ENCODE measurements around the gene CST7. TPM values are rescaled to one million over a fixed set of nuclear protein-coding genes. Genes with fewer than 3 reads are reported as not detected.

CST7 gene
- total RNA-seq, 1 experiment from 2014 or later: not detected

DNA sequence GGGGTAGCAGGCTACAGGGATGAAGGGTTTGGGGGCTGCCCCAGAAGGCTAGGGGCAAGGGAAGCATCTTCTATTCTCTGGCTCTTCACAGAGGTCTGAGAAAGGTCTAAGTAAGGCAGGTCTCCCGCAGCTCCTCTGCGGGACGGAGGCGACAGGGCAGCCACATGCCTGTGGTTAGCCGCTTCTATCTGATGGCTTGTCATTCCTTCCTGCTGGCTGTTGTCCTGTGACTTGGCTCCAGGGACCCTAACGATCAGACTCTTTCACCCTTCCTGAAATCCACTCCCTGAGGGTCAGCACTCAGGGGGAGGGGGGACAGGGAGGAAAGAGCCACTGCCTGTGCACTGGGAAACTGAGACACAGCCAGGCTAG is 673 bp downstream of the CST7 start:
- Mint-ChIP-seq H3K27me3 (ENCODE audit: unreplicated experiment) (peaks cover 12% of the 10 kb centered on the region), H3K36me3 (ENCODE audit: insufficient read depth, unreplicated experiment) (no peaks in the 10 kb centered on the region), H3K9me3 (ENCODE audit: low read depth, unreplicated experiment) (peaks cover 4% of the 10 kb centered on the region), H3K4me3 (ENCODE audit: low read depth, unreplicated experiment) (no peak overlapping the region), H3K4me1 (ENCODE audit: low read depth, unreplicated experiment) (no peaks in the 10 kb centered on the region), H3K27ac (ENCODE audit: unreplicated experiment) (no peak overlapping the region)
- BruUV-seq (replicated peaks): no TSS peak
- DNase-seq: no peak
- CTCF ChIA-PET: no interaction called here
- no peak for TF ChIP-seq CTCF (IDR thresholded peaks at IDR 0.05; ENCODE audit: unreplicated experiment)
- intact Hi-C loops (cut with micrococcal nuclease; ENCODE audit: unreplicated experiment): no loop called here

DNA sequence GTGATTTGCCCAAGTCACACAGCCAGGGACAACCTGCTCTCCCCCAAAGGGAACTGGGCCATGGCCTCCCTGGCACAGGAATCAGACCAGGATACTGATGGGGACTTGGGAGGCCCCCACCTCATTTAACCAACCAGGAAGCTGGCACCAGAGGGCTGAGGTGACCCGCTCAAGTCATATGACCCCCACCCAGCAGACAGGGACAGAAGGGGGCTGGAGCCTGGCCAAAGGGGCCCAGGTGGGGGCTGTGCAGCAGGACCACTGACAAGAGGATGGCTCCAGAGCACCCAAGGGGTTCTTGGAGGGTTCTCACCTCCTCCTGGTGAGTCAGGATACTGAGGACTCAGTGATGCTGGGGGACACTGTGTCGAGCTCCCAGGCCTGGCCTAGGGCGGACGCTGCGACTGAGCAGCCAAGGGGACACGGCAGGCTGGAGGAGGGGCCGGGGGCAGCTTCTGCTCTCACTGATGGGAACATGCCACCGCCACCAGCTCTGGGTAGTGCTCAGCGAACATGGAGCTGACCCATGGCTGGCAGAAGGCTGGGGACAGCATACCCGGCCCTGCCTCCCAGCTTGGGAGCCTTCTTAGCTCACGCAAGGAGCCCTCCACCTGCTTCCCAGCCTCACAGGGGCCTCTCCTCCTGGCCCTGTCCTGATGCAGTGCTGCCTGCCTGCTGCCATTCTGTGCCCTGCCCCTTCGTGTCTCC is 1.2 kb downstream of the CST7 start:
- no TSS peak for BruUV-seq (replicated peaks)
- Mint-ChIP-seq H3K4me1 (ENCODE audit: low read depth, unreplicated experiment) (no peaks in the 10 kb centered on the region), H3K4me3 (ENCODE audit: low read depth, unreplicated experiment) (no peak overlapping the region), H3K36me3 (ENCODE audit: insufficient read depth, unreplicated experiment) (no peaks in the 10 kb centered on the region), H3K27ac (ENCODE audit: unreplicated experiment) (no peak overlapping the region), H3K9me3 (ENCODE audit: low read depth, unreplicated experiment) (peaks cover 4% of the 10 kb centered on the region), H3K27me3 (ENCODE audit: unreplicated experiment) (peaks cover 7% of the 10 kb centered on the region)
- DNase-seq: no peak
- TF ChIP-seq CTCF (IDR thresholded peaks at IDR 0.05; ENCODE audit: unreplicated experiment): no peak
- CTCF ChIA-PET: no interaction called here
- intact Hi-C loops (cut with micrococcal nuclease; ENCODE audit: unreplicated experiment): no loop called here

GRCh38 chr20:24950836-24951525 is 1.9 kb downstream of the CST7 start:
- no peaks in the 10 kb centered on the region for H3K4me1 Mint-ChIP-seq (ENCODE audit: low read depth, unreplicated experiment)
- no peaks in the 10 kb centered on the region for H3K36me3 Mint-ChIP-seq (ENCODE audit: insufficient read depth, unreplicated experiment)
- H3K27ac Mint-ChIP-seq (ENCODE audit: unreplicated experiment): no peak overlapping the region
- intact Hi-C loops (cut with micrococcal nuclease; ENCODE audit: unreplicated experiment): no loop called here
- CTCF ChIA-PET: no interaction called here
- H3K9me3 Mint-ChIP-seq (ENCODE audit: low read depth, unreplicated experiment): no peaks in the 10 kb centered on the region
- no peak overlapping the region for H3K4me3 Mint-ChIP-seq (ENCODE audit: low read depth, unreplicated experiment)
- no peak for TF ChIP-seq CTCF (IDR thresholded peaks at IDR 0.05; ENCODE audit: unreplicated experiment)
- BruUV-seq (replicated peaks): no TSS peak
- H3K27me3 Mint-ChIP-seq (ENCODE audit: unreplicated experiment): no peaks in the 10 kb centered on the region
- DNase-seq: no peak

- CTCF ChIA-PET: no interaction called here
- intact Hi-C loops (cut with micrococcal nuclease; ENCODE audit: unreplicated experiment): no loop called here
- no peaks in the 10 kb centered on the region for H3K27me3 Mint-ChIP-seq (ENCODE audit: unreplicated experiment)
- TF ChIP-seq CTCF (IDR thresholded peaks at IDR 0.05; ENCODE audit: unreplicated experiment): no peak
- H3K27ac Mint-ChIP-seq (ENCODE audit: unreplicated experiment): no peak overlapping the region
- DNase-seq: no peak
- no TSS peak for BruUV-seq (replicated peaks)
- H3K4me1 Mint-ChIP-seq (ENCODE audit: low read depth, unreplicated experiment): no peaks in the 10 kb centered on the region
- H3K9me3 Mint-ChIP-seq (ENCODE audit: low read depth, unreplicated experiment): no peaks in the 10 kb centered on the region
- H3K36me3 Mint-ChIP-seq (ENCODE audit: insufficient read depth, unreplicated experiment): no peaks in the 10 kb centered on the region
- H3K4me3 Mint-ChIP-seq (ENCODE audit: low read depth, unreplicated experiment): no peak overlapping the region
These were observed 2.5 kb downstream of the CST7 start for GRCh38 chr20:24951536-24952083.

Data from Calu3 (cell line).